Lung microvascular endothelial cell (primary cell): ENCODE results near the gene TBC1D8. TPM values are rescaled to one million over a fixed set of nuclear protein-coding genes. Genes with fewer than 3 reads are reported as not detected.

Experiments
- DNase-seq, 2 donors: peaks; one replicate each; pipeline versions ENCODE4 v3.0.0 to v3.0.0-alpha.2; 2010; ENCODE audit warnings: low read depth in 2 of 2
- total RNA-seq: library from RNA; depleted of rRNA; stranded (reverse); fragments of >200 nt; gene quantifications from 2 replicates; pipeline ENCODE4 v1.2.1, GENCODE V29; 2014

The TBC1D8 gene
- total RNA-seq, 1 donor from 2014 or later = 96.8 TPM

DNA sequence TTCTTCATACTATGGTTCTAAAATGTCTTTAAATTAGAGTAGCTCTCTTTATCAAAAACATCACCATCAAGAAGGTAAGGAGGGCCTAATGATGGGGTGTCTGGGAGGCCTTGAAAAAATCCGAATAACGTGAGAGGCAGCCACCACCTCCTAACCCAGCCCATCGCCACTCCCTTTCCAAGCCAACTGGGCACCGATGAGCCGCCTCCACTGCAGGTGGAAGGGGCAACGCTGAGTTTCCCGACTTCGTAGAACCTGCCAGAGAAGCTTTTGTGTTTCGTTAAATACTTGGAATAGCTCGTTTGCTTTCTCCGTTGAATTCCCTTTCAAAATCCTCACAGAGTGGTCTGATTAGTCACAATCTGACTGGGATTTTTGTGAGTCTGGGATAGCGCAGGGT is 171.1 kb downstream of the TBC1D8 start:
- DNase-seq = no peak

- peak; percentile 89 to 90 for DNase-seq
These were observed 172.5 kb downstream of the TBC1D8 start for GRCh38 chr2:100978582-100979191.

DNA sequence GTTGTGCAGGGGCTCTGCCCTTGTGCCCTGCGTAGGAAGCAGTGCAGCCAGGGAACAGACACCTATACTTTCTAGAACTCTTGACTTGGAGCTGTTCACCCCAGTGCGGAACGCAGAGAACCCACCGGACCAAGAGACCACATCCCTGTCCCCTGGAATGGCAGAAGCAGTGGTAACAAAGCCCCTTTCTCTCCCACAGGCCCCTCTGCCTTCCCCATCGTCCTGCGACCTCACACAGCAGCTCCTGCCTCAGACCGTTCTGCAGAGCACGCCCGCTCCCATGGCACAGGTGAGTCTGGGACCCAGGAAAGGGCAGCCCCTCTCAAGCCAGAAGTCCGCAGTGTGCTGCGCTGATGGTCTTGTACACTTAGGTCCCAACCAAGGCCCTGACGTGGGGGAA is 173.7 kb downstream of the TBC1D8 start:
- DNase-seq = no peak

GRCh38 chr2:100976645-100977391 is 174.4 kb downstream of the TBC1D8 start:
- peak in 1 of 2 donors; percentile 41 for DNase-seq

- DNase-seq = no peak
These were observed 175.1 kb downstream of the TBC1D8 start for GRCh38 chr2:100976061-100976460.

DNA sequence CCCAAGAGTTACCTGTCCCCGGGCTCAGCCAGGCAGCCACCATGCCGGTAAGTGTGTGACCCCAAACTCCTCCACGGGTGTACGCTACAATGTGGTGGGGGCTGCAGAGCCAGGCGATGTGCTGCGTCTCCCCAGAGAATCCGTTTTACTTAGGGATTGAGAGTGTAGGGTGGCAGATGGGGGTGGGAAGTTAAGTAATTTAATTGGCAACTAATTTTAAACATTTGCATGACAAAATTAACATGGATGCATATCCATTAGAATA is 175.7 kb downstream of the TBC1D8 start:
- no peak for DNase-seq

- DNase-seq = no peak
These were observed 176.3 kb downstream of the TBC1D8 start for GRCh38 chr2:100974712-100975520.

DNA sequence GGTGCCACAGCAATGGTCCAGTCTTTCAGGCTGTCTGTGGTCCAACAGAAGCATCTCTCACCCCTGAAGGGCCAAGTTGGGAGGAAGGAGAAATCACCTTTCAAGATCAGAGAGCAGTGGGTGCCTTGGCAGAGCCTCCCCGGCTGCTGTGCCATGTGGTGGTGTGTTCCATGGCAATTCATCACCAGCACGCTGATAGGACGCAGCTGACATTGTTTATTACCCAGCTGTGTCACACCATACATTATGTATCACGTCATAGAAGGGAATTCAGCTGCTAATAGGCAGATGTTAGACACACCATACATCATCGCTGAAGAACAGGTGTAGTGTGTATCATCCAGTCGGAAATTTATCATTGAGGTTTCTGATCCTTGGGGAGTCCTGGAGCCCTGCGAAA is 178.7 kb downstream of the TBC1D8 start:
- no peak for DNase-seq

DNA sequence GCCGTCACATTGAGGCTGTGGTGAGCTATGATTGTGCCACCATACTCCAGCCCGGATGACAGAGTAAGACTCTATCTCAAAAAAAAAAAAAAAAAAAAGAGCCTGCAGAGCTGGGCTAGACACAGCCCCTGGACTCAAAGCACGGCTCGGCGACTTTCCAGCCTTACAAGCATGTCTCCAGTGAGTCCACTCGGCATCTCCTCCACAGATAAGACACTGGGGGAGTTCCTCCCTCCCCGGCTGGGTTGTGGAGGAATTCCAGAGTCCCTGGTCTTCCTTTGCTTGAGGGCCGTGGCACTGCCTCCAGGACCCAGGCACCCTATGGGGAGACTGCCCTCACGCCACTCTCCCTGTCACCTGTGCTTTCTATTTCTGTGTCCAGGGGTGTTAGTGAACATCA is 180.0 kb downstream of the TBC1D8 start:
- DNase-seq = no peak

- DNase-seq = no peak
These were observed 181.2 kb downstream of the TBC1D8 start for GRCh38 chr2:100969998-100970397.

DNA sequence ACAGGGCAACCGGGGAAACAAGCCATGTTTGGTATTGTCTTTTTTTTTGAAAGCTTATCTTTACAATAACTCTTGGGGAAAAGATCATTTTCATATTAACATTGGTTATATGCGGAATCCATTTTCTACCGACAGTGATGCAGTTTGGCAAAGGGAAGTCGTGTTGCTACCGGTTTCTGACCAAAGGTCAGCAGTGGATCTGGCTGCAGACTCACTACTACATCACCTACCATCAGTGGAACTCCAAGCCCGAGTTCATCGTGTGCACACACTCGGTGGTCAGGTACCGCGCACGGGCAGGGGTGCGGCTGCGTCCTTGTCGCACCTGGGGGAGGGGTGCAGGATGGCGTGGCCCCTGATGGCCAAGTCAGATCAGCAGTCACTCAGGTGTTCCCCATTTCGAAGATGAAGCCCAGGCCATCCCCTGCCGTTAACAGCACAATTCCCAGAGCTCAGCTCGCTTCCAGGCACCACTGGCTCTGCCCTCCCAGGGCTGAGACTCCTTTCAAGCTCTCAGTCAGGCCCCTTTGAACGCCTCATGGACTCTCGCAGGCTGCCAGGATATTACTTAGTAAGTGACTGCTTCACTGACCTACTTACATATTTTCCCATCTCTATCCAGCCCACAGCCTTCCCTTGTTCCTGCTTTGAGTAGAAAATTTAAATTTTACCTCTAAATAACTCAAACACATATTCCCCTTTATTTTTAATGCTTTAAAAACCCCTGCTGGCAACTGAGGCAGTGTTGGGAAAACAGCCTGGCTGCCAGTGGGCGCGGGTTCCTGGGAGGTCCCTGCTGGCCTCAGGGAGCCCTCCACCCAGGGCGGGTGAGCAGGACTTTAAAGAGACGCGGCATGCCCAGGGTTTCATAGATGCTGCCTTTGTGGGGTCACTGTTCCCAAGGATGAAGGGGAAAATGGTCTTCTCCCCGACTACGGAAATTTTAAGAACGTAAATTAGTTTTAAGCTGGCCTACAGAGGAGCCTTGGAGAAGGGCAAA is 182.7 kb downstream of the TBC1D8 start:
- DNase-seq = no peak

- no peak for DNase-seq
These were observed 183.5 kb downstream of the TBC1D8 start for GRCh38 chr2:100967716-100968115.

GRCh38 chr2:100965596-100965995 is 185.6 kb downstream of the TBC1D8 start:
- DNase-seq = no peak

DNA sequence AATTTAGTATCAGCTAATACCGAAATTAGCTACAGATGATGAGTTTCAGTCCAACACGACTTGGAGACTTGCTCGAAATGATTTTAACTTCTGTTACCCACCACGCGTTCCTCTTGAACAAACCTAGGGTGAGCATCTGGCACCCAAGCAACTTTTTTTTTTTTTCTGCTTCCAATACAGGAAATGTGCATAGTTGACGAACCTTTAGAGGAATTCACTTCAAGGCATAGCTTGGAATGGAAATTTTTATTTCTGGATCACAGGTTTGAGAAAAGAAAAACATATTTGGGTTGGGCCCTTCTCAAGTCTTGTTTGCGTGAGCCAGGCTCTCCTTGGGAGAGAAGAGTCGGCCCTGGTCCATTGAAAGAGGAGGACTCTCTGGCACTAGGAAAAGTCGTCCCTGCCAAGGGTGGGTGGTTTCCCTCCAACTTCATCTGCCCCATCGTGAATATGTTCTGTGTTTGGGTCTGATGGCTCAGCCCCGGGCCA is 186.5 kb downstream of the TBC1D8 start:
- no peak for DNase-seq

DNA sequence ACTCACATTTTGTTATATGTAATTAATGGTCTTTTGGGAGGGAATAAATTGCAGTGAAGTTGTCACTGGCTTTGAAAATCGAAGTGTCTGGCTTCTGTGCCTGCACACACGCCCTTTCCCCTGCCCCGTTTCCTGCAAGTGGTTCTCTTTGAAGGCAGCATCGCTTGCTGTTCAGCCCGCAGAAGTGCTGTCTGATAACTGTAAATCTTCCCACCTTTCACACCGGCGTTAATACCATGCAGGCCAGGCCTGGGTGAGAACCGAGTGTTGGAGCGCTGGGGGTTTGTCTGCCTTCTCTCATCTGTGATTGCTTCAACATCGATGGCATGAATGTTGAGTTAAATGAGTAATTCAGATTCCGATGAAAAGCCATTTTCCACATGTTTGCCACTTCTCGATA is 187.0 kb downstream of the TBC1D8 start:
- no peak for DNase-seq

- DNase-seq = no peak
These were observed 188.2 kb downstream of the TBC1D8 start for GRCh38 chr2:100963026-100963375.

DNA sequence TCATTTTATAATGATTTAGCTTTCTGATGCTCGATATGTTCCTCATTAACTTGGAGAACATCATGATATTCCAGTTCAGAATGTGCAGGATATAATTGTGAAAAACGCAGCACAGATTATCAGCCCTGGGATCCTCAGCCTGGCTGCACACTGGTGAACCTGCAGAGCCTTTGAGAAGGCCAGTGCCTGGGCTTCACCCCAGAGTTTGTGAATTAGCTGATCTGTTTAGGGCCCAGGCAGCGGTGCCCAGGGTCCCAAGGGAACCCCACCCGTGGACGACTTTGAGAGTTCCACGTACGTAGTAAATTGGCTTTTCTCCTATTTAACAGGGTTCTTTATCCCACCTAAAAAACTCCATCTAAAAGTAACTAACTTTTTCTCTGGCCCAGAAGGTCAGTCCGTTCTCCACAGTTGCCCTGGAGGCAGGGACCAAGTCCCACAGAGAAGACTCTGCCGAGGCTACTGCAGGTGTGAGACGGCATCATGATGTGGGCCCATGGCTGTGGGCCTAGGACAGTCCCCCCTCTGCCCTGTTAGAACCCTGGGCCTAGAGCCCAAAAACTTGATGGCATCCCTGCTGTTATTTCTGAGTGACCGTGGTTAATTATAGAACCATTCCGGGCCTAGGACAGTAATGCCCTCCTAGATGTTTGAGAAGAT is 188.7 kb downstream of the TBC1D8 start:
- DNase-seq = no peak

- DNase-seq = no peak
These were observed 190.5 kb downstream of the TBC1D8 start for GRCh38 chr2:100960688-100961087.

- peak in 1 of 2 donors; percentile 64 for DNase-seq
These were observed 191.8 kb downstream of the TBC1D8 start for GRCh38 chr2:100959225-100959880.

- DNase-seq = no peak
These were observed 193.1 kb downstream of the TBC1D8 start for GRCh38 chr2:100957996-100958653.
